Astrocyte (in vitro differentiated cells and primary cell): Measurements from ENCODE around the gene AICDA. TPM values are rescaled to one million over a fixed set of nuclear protein-coding genes. Genes with fewer than 3 reads are reported as not detected.

Source experiments
- DNase-seq: peaks from one replicate; pipeline ENCODE4 v3.0.0-alpha.2; 2010; ENCODE audit warnings: low read depth
- FAIRE-seq: peaks from 2 replicates; lab custom pipeline; 2011; peaks lifted over from hg19 to GRCh38; lab: Jason Lieb, UNC
- H2AFZ ChIP-seq: 2 replicates; pipeline ENCODE4 v1.6.0; 2012; ENCODE audit warnings: low read depth, low read length, inconsistent platforms
- H3K27ac ChIP-seq: 2 replicates; pipeline ENCODE4 v1.5.1; 2011; ENCODE audit warnings: low read depth, low read length, inconsistent platforms
- H3K27me3 ChIP-seq: 2 replicates; pipeline ENCODE4 v1.6.0; 2011; ENCODE audit warnings: low read length, inconsistent platforms; ENCODE audit not compliant: insufficient read depth
- H3K36me3 ChIP-seq: 2 replicates; pipeline ENCODE4 v1.5.1; 2011; ENCODE audit warnings: low read length, inconsistent platforms; ENCODE audit not compliant: insufficient read depth
- H3K4me1 ChIP-seq: 2 replicates; pipeline ENCODE4 v1.5.1; 2011; ENCODE audit warnings: low read length, inconsistent platforms; ENCODE audit not compliant: insufficient read depth
- H3K4me2 ChIP-seq: 2 replicates; pipeline ENCODE4 v1.6.0; 2012; ENCODE audit warnings: low read length, inconsistent platforms
- H3K4me3 ChIP-seq: 2 replicates; pipeline ENCODE4 v1.5.1; 2011; ENCODE audit warnings: low read depth, mild to moderate bottlenecking, low read length, inconsistent platforms; ENCODE audit not compliant: insufficient read depth
- H3K79me2 ChIP-seq: 2 replicates; pipeline ENCODE4 v1.6.0; 2012; ENCODE audit warnings: mild to moderate bottlenecking, low read length, inconsistent platforms; ENCODE audit not compliant: insufficient read depth
- H3K9ac ChIP-seq: 2 replicates; pipeline ENCODE4 v1.6.0; 2012; ENCODE audit warnings: mild to moderate bottlenecking, low read length, inconsistent platforms
- H3K9me3 ChIP-seq: 2 replicates; pipeline ENCODE4 v1.5.1; 2012; ENCODE audit warnings: low read depth, mild to moderate bottlenecking, low read length, inconsistent platforms; ENCODE audit not compliant: insufficient read depth
- H4K20me1 ChIP-seq: 2 replicates; pipeline ENCODE4 v1.6.0; 2012; ENCODE audit warnings: low read length, inconsistent platforms; ENCODE audit not compliant: insufficient read depth
- H3K27ac Mint-ChIP-seq: one replicate; pipeline ENCODE4 v1.8.0; 2021; ENCODE audit warnings: mild to moderate bottlenecking, mixed read lengths; ENCODE audit not compliant: unreplicated experiment
- H3K27me3 Mint-ChIP-seq: one replicate; pipeline ENCODE4 v1.8.0; 2021; ENCODE audit warnings: low read depth, mixed read lengths; ENCODE audit not compliant: unreplicated experiment
- H3K36me3 Mint-ChIP-seq: one replicate; pipeline ENCODE4 v1.8.0; 2021; ENCODE audit warnings: low read depth, mixed read lengths; ENCODE audit not compliant: unreplicated experiment
- H3K4me1 Mint-ChIP-seq: one replicate; pipeline ENCODE4 v1.8.0; 2021; ENCODE audit warnings: low read depth, mixed read lengths; ENCODE audit not compliant: unreplicated experiment
- H3K4me3 Mint-ChIP-seq: one replicate; pipeline ENCODE4 v1.8.0; 2021; ENCODE audit warnings: mild to moderate bottlenecking, moderate library complexity, mixed read lengths; ENCODE audit not compliant: unreplicated experiment
- H3K9me3 Mint-ChIP-seq: one replicate; pipeline ENCODE4 v1.8.0; 2021; ENCODE audit warnings: mild to moderate bottlenecking, mixed read lengths; ENCODE audit not compliant: unreplicated experiment
- EZH2 ChIP-seq: IDR thresholded peaks from 2 replicates; pipeline ENCODE4 v1.6.1; 2012; ENCODE audit warnings: mild to moderate bottlenecking, low read length, inconsistent platforms; ENCODE audit not compliant: insufficient read depth
- total RNA-seq: library from RNA; stranded (reverse); gene quantifications from 2 replicates; pipeline ENCODE4 v1.2.1, GENCODE V29; 2021
- TF ChIP-seq, protein P1 (sequence below): IDR thresholded peaks from 2 replicates; pipeline ENCODE4 v1.5.1; 2011; ENCODE audit warnings: low read depth, mild to moderate bottlenecking, inconsistent platforms, low read length, moderate library complexity; ENCODE audit not compliant: insufficient read depth

Gene AICDA
- total RNA-seq, 1 donor from 2014 or later, result not detected

- FAIRE-seq, result no peak
Measured at GRCh38 chr12:8603856-8604255, 8.8 kb downstream of the AICDA start.

GRCh38 chr12:8603286-8603685 is 9.4 kb downstream of the AICDA start:
- Histone ChIP-seq H2AFZ (no peak overlapping the region), H4K20me1 (no peaks in the 10 kb centered on the region), H3K9me3 (no peaks in the 10 kb centered on the region), H3K27me3 (no peaks in the 10 kb centered on the region), H3K4me2 (no peak overlapping the region), H3K4me1 (no peaks in the 10 kb centered on the region), H3K36me3 (no peaks in the 10 kb centered on the region), H3K9ac (no peak overlapping the region), H3K4me3 (no peak overlapping the region), H3K27ac (no peak overlapping the region), H3K79me2 (no peaks in the 10 kb centered on the region)
- Mint-ChIP-seq H3K27ac (no peak overlapping the region), H3K4me3 (no peak overlapping the region), H3K4me1 (no peaks in the 10 kb centered on the region), H3K9me3 (no peaks in the 10 kb centered on the region), H3K27me3 (peaks cover 7% of the 10 kb centered on the region), H3K36me3 (no peaks in the 10 kb centered on the region)
- DNase-seq (no peak), FAIRE-seq (no peak)
- TF ChIP-seq, protein P1, sequence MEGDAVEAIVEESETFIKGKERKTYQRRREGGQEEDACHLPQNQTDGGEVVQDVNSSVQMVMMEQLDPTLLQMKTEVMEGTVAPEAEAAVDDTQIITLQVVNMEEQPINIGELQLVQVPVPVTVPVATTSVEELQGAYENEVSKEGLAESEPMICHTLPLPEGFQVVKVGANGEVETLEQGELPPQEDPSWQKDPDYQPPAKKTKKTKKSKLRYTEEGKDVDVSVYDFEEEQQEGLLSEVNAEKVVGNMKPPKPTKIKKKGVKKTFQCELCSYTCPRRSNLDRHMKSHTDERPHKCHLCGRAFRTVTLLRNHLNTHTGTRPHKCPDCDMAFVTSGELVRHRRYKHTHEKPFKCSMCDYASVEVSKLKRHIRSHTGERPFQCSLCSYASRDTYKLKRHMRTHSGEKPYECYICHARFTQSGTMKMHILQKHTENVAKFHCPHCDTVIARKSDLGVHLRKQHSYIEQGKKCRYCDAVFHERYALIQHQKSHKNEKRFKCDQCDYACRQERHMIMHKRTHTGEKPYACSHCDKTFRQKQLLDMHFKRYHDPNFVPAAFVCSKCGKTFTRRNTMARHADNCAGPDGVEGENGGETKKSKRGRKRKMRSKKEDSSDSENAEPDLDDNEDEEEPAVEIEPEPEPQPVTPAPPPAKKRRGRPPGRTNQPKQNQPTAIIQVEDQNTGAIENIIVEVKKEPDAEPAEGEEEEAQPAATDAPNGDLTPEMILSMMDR, result no peak
- no peak for TF ChIP-seq EZH2

More at GRCh38 chr12:8603856-8604255, 8.8 kb downstream of the AICDA start:
- H3K36me3 Mint-ChIP-seq, result no peaks in the 10 kb centered on the region
- H3K27ac Mint-ChIP-seq, result no peak overlapping the region
- no peak overlapping the region for H2AFZ ChIP-seq
- H3K9ac ChIP-seq, result no peak overlapping the region
- H3K4me1 Mint-ChIP-seq, result no peaks in the 10 kb centered on the region
- DNase-seq, result no peak
- H3K9me3 Mint-ChIP-seq, result no peaks in the 10 kb centered on the region
- H3K4me1 ChIP-seq, result no peaks in the 10 kb centered on the region
- no peaks in the 10 kb centered on the region for H3K27me3 ChIP-seq
- no peak overlapping the region for H3K4me3 ChIP-seq
- H3K27ac ChIP-seq, result no peak overlapping the region
- peaks cover 7% of the 10 kb centered on the region for H3K27me3 Mint-ChIP-seq
- no peaks in the 10 kb centered on the region for H3K9me3 ChIP-seq
- H3K4me3 Mint-ChIP-seq, result no peak overlapping the region
- no peaks in the 10 kb centered on the region for H3K79me2 ChIP-seq
- H3K4me2 ChIP-seq, result no peak overlapping the region
- no peaks in the 10 kb centered on the region for H3K36me3 ChIP-seq
- TF ChIP-seq EZH2, result no peak
- TF ChIP-seq, protein P1, result peak; percentile 8
- no peaks in the 10 kb centered on the region for H4K20me1 ChIP-seq

- DNase-seq, result no peak
- H3K4me1 ChIP-seq, result no peaks in the 10 kb centered on the region
- H3K27ac ChIP-seq, result no peak overlapping the region
Measured at GRCh38 chr12:8596561-8596960, 16.1 kb downstream of the AICDA start.

More at GRCh38 chr12:8596561-8596960, 16.1 kb downstream of the AICDA start:
- H3K9me3 ChIP-seq, result no peaks in the 10 kb centered on the region
- H3K79me2 ChIP-seq, result no peaks in the 10 kb centered on the region
- no peaks in the 10 kb centered on the region for H4K20me1 ChIP-seq
- no peaks in the 10 kb centered on the region for H3K36me3 Mint-ChIP-seq
- no peak overlapping the region for H2AFZ ChIP-seq
- H3K27me3 Mint-ChIP-seq, result no peaks in the 10 kb centered on the region
- no peaks in the 10 kb centered on the region for H3K4me1 Mint-ChIP-seq
- no peak overlapping the region for H3K4me2 ChIP-seq
- no peak overlapping the region for H3K4me3 Mint-ChIP-seq
- no peak overlapping the region for H3K9ac ChIP-seq
- no peak overlapping the region for H3K27ac Mint-ChIP-seq
- H3K36me3 ChIP-seq, result no peaks in the 10 kb centered on the region
- H3K27me3 ChIP-seq, result no peaks in the 10 kb centered on the region
- TF ChIP-seq, protein P1, result no peak
- no peak for TF ChIP-seq EZH2
- no peaks in the 10 kb centered on the region for H3K9me3 Mint-ChIP-seq
- FAIRE-seq, result no peak
- no peak overlapping the region for H3K4me3 ChIP-seq
